ENCODE data around the gene BTBD18.
A peak's percentile ranks its signal among the peaks of the same experiment; 100 is the strongest.
"Not testable (repeated sequence)": the region's sequence is repeated elsewhere in the genome, so short reads cannot be mapped to it uniquely, and the experiment has no call there.

The BTBD18 gene

GRCh38 chr11:57712256-57713150, 39.1 kb downstream of the BTBD18 start, which contains the start of gene TMX2:
Gene TMX2, plus strand, starts transcription at chr11:57712593. Its CDS starts 26 bp downstream, at chr11:57712619.
- no peak for TF ChIP-seq CTCF (conservative IDR thresholded peaks at IDR 0.05; ENCODE audit: low read depth, low read length)

DNA sequence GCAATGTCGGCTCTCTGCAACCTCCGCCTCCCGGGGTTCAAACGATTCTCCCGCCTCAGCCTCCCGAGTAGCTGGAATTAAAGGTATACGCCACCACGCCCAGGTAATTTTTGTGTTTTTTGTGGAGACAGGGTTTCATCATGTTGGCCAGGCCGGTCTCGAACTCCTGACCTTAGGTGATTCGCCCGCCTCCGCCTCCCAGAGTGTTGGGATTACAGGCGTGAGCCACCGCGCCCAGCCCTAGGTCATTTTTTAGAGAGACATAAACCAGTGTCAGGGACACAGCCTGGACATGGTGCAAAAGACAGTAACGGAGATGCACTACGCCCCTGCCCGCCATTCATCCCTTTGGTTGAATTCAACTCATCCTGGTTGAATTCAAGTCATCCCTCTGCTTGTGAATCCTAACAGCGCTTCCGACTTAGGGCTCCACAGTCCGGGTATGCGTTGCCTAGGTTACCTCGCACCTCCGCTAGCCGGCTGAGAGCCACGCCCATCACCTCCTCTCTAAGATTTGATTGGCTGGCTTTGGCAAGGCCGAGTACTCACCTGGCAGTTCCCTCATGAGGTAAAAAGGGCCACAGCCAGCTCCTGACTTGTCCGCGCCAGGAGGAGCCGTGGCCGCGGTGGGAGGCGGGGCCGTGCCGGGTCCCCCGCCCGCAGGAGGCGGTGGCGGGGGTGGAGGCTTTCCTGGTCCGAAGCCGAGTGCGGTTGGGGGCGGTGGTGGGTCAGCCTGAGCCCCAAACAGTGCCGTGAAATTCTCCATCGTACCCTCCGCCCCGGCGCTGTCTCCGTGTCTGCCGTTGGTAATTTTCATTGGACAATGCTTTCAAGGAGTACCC, 40.0 kb downstream of the BTBD18 start, which contains the start of gene MED19:
MED19 (minus strand) TSS at position 802 of the 842 bp plus-strand sequence; CDS start at position 766, 36 bp downstream.
- peak within 1 kb of the TSS; percentile 96 for H3K4me3 ChIP-seq (ENCODE audit: low read depth, low read length)
- TF ChIP-seq CTCF (conservative IDR thresholded peaks at IDR 0.05; ENCODE audit: low read depth, low read length) = no peak
- peak; percentile 83 for DNase-seq (ENCODE audit: low read depth)

More at GRCh38 chr11:57712256-57713150, 39.1 kb downstream of the BTBD18 start, which contains the start of gene TMX2:
- peak within 1 kb of the TSS; percentile 96 for H3K4me3 ChIP-seq (ENCODE audit: low read depth, low read length)
- peak; percentile 100 for DNase-seq (ENCODE audit: low read depth)

DNA sequence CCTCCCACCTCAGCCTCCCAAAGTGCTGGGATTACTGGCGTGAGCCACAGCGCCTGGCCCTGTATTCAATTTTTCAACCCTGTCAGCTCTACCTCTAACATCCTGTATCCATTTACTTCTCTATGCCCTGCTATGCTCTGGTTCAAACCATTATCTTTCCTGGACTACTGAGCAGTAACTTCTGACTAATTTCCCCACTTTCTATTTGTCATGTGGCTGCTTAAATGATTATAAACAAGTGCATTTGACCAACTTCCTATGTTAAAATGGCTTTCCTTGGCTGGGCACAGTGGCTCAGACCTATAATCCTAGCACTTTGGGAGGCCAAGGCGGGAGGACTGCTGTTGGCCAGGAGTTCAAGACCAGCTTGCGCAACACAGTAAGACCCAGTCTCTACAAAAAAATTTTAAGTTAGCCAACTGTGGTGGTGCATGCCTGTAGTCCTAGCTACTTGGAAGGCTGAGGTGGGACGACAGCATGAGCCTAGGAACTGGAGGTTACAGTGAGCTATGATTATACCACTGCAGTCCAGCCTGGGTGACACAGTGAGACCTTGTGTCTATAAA, 41.7 kb downstream of the BTBD18 start:
- H3K4me3 ChIP-seq (ENCODE audit: low read depth, low read length) = no peak overlapping the region
- no peak for DNase-seq (ENCODE audit: low read depth)
- TF ChIP-seq CTCF (conservative IDR thresholded peaks at IDR 0.05; ENCODE audit: low read depth, low read length) = no peak

DNA sequence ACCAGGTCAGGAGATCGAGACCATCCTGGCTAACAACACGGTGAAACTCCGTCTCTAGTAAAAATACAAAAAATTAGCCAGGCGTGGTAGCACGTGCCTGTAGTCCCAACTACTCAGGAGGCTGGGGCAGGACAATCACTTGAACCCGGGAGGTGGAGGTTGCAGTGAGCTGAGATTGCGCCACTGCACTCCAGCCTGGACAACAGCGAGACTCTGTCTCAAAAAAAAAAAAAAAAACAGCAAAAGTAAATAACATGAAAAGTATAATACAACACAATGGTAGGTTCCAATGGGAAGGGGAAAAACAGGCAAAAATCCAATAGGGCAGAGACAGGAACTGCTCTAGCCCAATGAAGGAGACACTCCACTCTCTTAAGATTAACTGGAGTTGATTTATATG, 46.2 kb downstream of the BTBD18 start:
- not testable (repeated sequence) for DNase-seq (ENCODE audit: low read depth); H3K4me3 ChIP-seq (ENCODE audit: low read depth, low read length)

GRCh38 chr11:57704932-57705331, 46.7 kb downstream of the BTBD18 start:
- TF ChIP-seq CTCF (conservative IDR thresholded peaks at IDR 0.05; ENCODE audit: low read depth, low read length) = no peak
- no peak overlapping the region for H3K4me3 ChIP-seq (ENCODE audit: low read depth, low read length)
- DNase-seq (ENCODE audit: low read depth) = no peak

GRCh38 chr11:57703341-57703740, 48.3 kb downstream of the BTBD18 start:
- DNase-seq (ENCODE audit: low read depth) = no peak
- TF ChIP-seq CTCF (conservative IDR thresholded peaks at IDR 0.05; ENCODE audit: low read depth, low read length) = no peak
- no peak overlapping the region for H3K4me3 ChIP-seq (ENCODE audit: low read depth, low read length)

DNA sequence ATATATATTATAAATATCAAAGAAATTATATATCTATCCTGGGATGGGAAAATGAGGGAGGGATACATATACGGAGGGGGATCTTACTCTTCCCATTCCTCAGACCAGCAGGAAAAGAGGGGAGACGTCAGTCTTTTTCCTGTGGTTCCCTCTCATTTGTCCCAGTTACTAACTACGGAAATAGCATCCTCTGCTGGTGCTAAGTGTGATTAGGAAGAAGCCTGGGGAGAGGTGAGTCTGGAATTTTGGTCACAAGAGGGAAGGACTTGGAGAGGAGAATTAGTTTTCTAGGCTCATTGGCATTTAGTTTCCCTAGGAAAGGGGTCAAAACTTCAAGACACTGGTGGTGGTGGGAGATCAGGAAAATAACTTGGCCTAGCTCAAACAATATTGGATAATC, 51.2 kb downstream of the BTBD18 start:
- TF ChIP-seq CTCF (conservative IDR thresholded peaks at IDR 0.05; ENCODE audit: low read depth, low read length) = peak; percentile 16
- peak; percentile 5 for DNase-seq (ENCODE audit: low read depth)
- no peak overlapping the region for H3K4me3 ChIP-seq (ENCODE audit: low read depth, low read length)

Measured in choroid plexus epithelial cell (primary cell).